Middle frontal gyrus (tissue), 1 donor: Measurements from ENCODE around the gene VWA2.

Experiments used
- DNase-seq: peaks from one replicate; pipeline ENCODE4 v3.0.0-alpha.2; 2015; ENCODE audit warnings: low spot score; ENCODE audit errors: extremely low spot score

The VWA2 gene, protein sequence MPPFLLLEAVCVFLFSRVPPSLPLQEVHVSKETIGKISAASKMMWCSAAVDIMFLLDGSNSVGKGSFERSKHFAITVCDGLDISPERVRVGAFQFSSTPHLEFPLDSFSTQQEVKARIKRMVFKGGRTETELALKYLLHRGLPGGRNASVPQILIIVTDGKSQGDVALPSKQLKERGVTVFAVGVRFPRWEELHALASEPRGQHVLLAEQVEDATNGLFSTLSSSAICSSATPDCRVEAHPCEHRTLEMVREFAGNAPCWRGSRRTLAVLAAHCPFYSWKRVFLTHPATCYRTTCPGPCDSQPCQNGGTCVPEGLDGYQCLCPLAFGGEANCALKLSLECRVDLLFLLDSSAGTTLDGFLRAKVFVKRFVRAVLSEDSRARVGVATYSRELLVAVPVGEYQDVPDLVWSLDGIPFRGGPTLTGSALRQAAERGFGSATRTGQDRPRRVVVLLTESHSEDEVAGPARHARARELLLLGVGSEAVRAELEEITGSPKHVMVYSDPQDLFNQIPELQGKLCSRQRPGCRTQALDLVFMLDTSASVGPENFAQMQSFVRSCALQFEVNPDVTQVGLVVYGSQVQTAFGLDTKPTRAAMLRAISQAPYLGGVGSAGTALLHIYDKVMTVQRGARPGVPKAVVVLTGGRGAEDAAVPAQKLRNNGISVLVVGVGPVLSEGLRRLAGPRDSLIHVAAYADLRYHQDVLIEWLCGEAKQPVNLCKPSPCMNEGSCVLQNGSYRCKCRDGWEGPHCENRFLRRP

DNA sequence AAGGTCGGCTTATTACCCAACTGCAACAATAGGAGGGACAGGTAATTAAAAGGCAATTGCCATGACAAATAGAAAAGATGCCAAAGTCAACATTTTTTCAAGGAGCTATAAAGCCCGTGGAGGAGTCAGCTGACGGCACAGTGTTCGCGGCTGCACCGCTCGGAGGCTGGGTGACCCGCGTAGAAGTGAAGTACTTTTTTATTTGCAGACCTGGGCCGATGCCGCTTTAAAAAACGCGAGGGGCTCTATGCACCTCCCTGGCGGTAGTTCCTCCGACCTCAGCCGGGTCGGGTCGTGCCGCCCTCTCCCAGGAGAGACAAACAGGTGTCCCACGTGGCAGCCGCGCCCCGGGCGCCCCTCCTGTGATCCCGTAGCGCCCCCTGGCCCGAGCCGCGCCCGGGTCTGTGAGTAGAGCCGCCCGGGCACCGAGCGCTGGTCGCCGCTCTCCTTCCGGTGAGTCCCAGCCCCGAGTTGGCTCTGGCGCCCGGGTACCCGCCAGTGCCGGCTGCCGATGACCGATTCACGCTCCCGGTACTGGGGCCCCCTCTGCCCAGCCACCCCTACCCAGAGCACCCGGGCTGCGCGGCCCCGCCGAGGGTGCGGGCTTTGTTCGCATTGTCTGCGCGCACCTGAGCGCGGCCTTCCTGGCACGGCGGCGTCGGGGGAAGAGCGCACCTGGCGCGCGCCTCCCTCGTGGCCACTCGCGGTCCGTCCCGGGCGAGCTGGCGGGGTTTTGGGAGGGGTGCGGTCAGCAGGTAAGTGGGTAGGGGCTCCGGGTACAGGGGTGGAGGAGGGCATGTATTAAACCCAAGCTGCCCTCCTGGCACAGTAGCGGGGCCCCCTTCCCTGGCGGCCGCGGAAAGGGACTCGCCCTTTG is at the start of gene VWA2:
VWA2 (plus strand) TSS at position 138 of the 877 bp plus-strand sequence. CDS start 9,460 bp downstream, outside the sequence.
- DNase-seq = no peak

DNA sequence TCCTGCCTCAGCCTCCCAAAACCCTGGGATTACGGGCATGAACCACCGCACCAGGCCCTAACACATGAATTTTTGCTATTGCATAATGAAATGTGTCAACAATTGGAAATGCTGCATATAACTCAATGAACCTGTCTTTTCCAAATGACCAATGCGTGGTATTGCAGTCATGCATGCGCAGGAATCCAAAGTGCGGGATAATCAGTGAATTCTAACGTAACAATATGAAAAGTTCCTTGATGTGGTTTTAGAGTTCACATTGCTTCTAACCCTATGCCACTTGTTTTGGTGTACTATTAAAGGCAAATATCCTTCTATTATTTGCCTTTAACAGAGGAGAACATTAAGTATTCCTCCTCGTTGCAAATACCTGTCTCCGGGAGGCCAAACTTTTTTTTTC is 49.4 kb upstream of the VWA2 start:
- no peak for DNase-seq

DNA sequence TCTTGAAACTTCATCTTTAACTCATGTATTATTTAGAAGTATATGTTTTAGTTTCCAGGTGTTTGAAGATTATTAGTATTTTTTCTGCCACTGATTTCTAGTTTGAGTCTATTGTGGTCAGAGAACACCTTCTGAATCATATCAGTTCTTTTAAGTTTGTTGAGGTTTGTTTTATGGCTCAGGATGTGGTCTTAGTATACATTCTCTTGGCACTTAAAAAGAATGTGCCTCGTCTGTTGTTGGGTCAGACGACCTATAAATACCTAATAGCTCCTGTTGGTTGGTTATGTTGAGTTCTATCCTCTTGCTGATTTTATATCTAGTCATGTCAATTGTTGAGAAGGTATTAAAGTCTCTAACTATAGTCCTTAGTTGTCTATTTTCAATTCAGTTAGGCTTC is 44.0 kb upstream of the VWA2 start:
- DNase-seq = no peak

DNA sequence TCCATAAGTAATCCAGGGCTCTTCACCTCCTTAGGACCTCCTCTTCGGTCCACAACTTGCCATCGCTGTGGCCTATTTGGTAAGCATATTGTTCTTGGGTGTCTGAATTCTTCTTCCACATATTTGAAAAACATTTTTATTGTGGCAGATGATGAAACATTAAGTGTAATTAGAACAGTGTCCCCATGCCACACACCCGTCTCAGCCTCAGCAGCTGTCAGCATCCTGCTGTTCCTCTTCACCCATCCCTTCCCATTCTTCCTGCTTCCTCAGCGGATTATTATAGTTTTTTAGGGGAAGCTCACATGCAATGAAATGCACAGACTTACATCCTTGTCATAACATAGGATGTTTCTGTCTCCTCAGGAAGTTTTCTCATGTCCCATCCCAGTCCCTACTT is 39.8 kb upstream of the VWA2 start:
- DNase-seq = no peak

DNA sequence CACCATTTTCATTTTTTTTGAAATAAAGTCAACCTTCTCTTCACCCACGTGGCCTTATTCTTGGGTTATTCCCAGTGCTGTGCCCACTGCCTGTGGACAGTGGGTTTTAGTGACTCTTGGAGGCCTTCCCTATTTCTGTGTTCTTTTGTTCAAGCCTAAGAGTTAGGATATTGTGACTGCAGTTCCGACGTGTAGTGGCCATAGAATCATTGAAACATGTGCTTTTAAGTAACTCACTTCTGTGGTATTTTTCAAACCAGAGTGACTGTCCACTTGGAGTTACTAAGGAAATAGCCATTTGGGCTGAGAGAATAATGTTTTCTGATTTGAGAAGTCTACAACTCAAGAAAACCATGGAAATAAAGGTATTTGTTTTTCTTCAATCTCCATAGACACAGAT is 36.2 kb upstream of the VWA2 start:
- DNase-seq = no peak

DNA sequence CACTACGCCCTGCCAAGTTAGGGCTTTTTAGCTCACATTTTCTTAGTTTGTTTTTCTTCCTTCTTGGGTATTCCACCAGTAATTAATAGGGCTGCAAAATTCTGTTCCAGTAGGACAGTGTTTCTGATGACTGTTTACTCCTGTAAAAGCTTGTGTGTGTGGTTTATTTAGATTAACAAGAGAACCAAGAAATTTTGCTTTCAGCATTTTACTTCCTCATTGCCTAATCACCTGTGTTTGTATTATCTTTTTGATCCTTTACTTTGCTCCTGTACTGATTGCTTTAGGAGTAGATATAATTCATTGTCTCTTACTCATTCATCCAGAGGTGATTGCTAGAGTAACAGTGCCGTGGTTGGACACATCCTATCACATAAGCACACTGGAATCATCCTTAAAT is 32.2 kb upstream of the VWA2 start:
- no peak for DNase-seq

DNA sequence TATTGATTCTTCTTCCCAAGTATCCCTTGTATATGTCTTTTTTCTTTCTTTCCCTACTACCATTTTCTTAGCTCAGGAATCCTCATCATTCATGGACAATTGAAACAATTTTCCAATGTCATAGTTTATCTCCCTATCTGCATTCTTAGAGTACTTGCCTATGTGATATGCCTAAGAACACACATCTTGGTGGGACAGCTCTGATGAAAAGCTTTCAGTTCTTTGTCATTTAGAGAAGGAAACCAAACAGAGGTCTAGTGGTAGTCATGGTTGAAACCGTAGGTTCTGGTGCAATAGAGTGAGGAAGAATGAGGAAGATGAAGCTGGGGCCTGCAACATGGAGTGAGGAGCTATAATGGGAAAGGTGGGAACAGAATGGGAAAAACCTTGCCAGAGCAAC is 31.7 kb upstream of the VWA2 start:
- DNase-seq = no peak

DNA sequence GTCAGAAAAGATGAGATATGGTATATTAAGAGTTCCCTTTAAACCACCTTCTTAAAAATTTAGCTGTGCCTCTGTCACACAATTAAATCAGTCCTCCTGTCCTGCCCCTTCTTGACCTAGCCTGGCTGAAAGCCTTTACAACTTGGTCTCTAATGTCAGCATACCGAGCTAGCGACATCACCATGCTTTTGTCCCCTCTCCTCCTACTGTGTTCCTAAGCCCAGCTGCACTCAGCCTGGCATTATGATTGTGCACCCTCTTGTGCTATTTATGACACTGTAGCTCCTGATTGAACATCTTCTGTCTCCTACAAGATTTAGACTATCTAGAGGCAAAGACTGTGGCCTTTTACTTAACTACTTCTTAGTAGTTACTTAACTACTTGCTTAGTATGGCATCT is 30.7 kb upstream of the VWA2 start:
- no peak for DNase-seq

DNA sequence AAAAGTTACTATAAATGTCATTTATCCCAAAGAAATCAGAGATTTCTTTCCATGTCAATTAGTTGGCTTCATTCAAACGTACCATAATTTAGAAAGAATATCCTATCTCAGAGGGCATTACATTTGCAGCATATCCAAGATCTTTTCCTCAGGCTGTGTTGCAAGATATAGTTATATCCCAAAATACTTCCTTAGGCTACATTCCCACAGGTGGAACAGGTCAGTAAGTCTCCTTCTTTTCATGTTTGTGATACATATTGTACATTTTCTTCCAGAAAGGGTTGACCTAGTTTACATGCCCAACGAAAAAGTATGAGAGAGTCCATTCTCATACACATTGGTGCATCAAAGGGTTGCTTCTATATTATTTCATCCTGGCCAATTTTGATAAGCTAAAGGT is 26.9 kb upstream of the VWA2 start:
- DNase-seq = no peak

DNA sequence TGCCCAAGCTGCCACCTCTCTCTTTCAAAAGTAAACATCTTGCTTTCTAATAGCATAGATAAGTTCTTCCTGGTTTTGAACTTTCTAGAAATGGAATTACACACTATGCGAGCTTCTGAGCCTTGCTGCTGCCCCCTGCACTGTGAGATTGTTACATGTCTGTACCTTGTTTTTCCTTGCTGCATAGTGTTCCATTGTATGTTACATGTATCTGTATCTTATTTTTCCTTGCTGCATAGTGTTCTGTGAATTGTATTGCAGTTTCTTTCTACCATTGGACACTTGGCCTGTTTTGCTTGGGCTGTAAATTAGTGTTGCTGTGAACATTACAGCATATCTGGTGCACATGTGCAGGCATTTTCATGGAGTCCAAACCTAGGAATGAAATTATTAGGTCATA is 24.0 kb upstream of the VWA2 start:
- no peak for DNase-seq

DNA sequence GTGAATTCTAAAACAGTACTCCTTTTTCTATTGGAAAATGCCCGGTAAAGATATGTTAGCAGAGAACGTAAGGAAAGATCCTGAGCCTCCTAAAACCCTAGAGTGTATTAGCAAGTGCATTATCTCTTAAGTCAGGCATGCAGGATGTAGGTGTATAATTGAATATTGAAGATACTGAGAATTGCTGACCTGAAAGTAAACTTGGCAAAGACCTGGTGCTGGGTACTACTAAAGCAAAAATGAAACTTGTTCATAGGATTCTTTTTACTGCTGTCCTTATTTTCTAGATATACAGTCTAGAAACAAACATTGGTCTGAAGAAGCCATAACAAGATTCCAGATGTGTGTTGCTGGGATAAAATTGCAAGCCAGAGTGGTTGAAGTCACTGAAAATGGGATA is 18.8 kb upstream of the VWA2 start:
- DNase-seq = no peak

DNA sequence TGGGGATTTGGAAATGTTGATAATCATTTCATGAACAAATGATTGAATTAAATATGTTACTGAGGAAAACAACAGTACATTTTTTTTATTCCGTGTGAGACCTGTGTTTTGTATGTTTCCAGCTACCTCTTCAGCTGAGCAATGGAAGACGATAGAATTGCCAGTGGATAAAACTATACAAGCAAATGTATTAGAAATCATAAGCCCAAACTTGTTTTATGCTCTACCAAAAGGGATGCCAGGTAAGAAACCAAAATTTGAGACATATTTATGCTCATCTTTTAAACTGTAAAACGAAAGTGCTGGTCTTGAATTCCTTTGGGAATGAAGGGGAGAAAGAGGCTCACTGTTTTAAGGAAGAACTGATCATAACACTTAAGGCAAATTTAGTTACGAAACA is 17.8 kb upstream of the VWA2 start:
- no peak for DNase-seq

DNA sequence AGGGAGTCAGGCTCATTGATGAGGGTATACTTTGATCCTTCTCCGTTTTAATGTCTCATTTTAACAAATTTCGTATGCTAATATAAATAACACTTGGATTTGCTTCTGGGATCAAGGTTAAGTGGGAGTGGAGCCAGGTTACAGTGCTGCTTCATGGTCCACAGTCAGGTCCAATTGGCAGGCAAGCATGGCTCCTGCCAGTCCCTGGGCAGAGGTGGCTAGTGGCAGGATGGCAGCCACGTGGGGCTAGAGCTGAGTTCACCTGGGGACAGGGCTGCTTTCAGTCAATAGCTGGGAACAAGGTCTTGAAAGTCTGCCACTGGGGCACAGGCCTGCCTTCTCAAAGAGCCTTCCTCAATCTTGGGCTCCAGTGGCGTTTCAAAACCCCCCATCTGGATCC is 16.0 kb upstream of the VWA2 start:
- DNase-seq = no peak

DNA sequence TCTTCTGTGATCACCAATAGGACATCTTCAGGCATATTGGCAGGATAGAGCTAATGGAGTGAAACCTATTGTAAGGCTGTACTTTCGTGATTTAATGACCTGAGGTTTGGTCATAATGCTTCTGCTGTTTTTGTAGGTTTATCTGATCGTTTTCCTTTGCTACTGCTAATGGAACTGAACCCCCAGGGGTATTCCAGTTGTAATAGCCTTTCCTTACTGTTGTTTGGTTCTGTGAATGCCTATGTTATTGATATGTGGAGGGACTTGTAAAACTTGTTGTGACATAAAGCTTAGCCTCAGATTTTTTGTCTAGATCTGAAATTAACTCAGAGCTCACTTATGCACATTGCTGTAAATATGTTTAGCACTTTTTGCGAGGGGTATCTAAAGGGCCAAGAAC is 10.9 kb upstream of the VWA2 start:
- no peak for DNase-seq

DNA sequence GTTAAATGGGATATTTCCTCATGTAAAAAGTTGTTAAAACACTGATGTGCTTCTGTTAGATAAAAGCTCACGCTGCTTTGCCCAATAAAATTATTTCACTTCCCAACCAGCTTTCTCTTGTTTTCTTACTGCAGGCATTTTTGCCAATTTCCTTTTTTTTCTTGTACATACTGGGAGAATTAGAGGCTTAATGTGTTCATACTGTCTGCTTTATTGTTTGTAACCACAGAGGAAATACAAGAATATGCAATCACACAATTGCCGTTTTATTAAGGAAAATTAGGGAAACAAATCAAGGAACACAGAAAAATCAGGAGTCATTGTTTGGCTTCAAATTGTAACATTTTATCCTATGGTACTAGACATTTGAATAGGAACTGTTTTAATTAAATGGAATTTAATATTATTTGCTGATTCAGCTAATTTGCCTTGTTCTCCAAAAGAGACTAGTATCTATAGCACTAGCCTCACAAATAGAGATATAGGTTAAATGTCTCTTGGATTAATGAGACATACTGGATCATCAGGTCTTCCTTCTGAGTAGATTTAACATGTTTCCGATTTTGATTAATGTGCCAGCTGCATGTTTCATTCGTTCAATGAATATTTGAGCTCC is 6.4 kb upstream of the VWA2 start:
- DNase-seq = no peak

DNA sequence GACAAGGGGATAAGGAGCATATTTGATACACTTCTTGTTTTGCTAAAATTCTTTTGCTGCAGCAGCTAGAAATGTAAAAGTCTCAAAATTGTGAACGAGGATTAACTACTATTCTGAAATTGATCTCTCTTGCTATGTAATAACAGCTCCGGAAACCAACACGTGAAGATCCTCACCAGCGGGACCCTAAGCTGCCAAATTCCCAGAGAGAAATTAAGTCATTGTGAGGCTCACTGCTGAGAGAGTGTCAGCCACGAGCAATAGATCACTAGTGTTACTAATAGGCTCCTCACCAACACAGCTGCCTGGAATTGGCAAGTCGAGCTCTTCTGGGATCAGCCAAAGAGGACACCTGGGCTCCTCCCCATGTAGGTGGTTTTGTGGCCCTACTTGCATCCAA is 5.6 kb upstream of the VWA2 start:
- no peak for DNase-seq

DNA sequence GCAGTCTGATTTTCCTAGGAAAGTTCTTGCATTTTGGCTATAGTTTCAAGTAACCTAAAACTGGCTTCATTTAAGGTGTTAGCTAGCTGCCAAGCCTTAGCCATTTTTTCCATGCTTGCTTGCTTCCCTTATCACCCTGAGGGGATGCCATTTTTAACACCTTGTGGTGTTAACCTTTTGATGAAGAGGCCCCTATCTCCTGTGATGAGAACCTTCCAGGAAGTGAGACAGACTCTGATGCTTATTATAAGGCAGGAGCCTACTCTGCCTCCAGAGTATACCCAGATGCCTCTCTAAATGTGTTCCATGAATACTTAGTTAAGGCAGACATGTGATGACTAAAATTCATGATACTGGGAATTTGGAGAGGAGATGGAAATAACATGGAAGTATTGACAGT is 4.9 kb upstream of the VWA2 start:
- no peak for DNase-seq

DNA sequence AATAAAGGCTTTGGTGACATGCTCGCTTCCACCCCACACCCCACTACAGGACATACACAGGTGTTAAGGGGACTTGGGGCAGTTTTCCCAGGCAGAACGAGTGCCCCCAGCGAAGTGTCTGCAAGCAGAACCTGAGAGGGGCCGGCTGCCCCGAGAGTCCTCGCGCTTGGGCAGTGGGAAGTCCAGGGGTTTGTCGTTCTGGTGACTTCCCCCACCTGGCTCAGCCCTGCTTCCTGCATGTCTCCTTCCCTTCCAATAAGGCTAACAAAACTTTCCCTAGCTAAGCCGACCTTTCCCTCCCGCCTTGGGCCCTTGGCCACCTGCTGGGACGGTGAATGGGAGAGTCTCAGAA is 916 bp downstream of the VWA2 start:
- DNase-seq = no peak

DNA sequence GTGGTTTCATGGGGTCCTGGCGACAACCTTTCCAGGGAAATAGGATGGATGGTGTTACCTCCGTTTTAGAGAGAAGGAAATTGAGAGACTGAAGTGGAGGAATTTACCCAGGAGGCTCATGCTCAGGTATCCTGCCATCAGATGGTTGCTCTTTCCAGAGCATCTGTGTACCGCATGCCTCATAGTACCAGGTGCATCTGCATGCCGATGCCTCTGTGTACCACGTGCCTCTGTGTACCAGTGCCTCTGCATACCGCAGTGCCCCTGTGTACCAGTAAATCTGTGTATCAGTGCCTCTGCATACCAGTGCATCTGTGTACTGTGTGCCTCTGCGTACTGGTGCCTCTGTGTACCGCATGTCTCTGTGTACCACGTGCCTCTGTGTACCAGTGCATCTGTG is 3.2 kb downstream of the VWA2 start:
- DNase-seq = no peak

DNA sequence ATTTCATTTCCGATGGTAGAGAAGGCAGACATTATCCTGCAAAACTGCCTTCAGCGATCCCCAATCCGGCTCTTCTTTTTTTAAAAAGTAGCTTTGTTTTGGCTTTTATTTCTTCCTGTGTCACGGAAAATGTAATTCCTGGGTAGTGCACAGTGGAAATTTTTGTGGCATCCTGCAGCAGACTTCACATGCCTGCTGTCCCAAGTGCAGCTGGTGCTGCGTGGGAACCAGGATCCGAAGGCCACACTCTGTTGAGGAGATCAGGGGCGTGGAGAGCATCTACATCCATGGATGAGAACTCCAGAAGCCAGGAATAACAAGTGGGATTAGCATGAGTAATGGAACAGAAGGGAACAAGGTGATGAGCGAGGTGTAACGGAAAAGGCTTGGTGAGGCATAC is 4.6 kb downstream of the VWA2 start:
- DNase-seq = no peak

DNA sequence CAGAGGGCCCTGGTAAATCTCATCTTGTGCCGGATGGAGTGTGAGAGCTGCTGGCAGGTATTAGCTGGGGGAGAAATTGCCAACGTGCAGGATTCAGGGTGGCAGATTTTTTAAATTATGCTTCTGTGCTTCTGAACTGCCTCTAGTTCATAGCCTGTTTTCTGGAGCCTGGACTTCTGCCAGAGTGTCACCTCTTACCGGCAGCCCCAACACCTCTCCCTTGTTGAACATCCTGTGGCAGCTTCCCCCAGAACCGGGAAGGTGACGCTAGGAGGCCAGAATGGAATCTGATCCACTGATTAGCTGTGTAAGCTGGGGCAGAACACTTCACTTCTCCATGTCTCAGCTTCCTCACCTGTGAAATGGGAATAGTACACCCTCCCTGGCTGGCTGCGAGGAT is 5.1 kb downstream of the VWA2 start:
- no peak for DNase-seq
